ENCODE results near the gene SLC7A6OS. TPM values are rescaled to one million over a fixed set of nuclear protein-coding genes. Genes with fewer than 3 reads are reported as not detected.
"Not testable (repeated sequence)": the region's sequence is repeated elsewhere in the genome, so short reads cannot be mapped to it uniquely, and the experiment has no call there.

The SLC7A6OS gene
- polyA plus RNA-seq, 1 experiment, result 10.9 TPM

GRCh38 chr16:68290450-68290849 is 20.3 kb downstream of the SLC7A6OS start:
- no peak overlapping the region for H3K27ac ChIP-seq (ENCODE audit: low read depth, low read length)
- TF ChIP-seq CTCF (IDR thresholded peaks at IDR 0.05; ENCODE audit: low read depth, low read length), result no peak
- DNase-seq (ENCODE audit: low read depth, low spot score), result no peak
- no peak overlapping the region for H3K4me3 ChIP-seq (ENCODE audit: low read depth, low read length)
- no peaks in the 10 kb centered on the region for H3K9me3 ChIP-seq (ENCODE audit: control insufficient read depth, insufficient read depth, low read length)
- ChIA-PET POLR2A (no interaction called here), CTCF (interaction anchor here (0.8 to 2.4 kb wide), 3 partner anchors 26 to 38 kb away, joined by 3 to 8 read pairs (median 4); partner anchors contain the start of gene SLC7A6)
- no peaks in the 10 kb centered on the region for H3K27me3 ChIP-seq (ENCODE audit: control insufficient read depth, insufficient read depth, low read length)

GRCh38 chr16:68289621-68290329 is 21.0 kb downstream of the SLC7A6OS start:
- no peak for DNase-seq (ENCODE audit: low read depth, low spot score)
- TF ChIP-seq CTCF (IDR thresholded peaks at IDR 0.05; ENCODE audit: low read depth, low read length), result no peak
- Histone ChIP-seq H3K27me3 (ENCODE audit: control insufficient read depth, insufficient read depth, low read length) (no peaks in the 10 kb centered on the region), H3K4me3 (ENCODE audit: low read depth, low read length) (no peak overlapping the region), H3K27ac (ENCODE audit: low read depth, low read length) (no peak overlapping the region), H3K9me3 (ENCODE audit: control insufficient read depth, insufficient read depth, low read length) (no peaks in the 10 kb centered on the region)
- POLR2A ChIA-PET, result no interaction called here
- CTCF ChIA-PET, result interaction anchor here (0.8 to 2.4 kb wide), 4 partner anchors 26 to 39 kb away, joined by 3 to 8 read pairs (median 4); partner anchors contain the start of gene SLC7A6

- Histone ChIP-seq H3K27me3 (ENCODE audit: control insufficient read depth, insufficient read depth, low read length) (no peaks in the 10 kb centered on the region), H3K27ac (ENCODE audit: low read depth, low read length) (no peak overlapping the region), H3K4me3 (ENCODE audit: low read depth, low read length) (no peak overlapping the region), H3K9me3 (ENCODE audit: control insufficient read depth, insufficient read depth, low read length) (no peaks in the 10 kb centered on the region)
- no peak for TF ChIP-seq CTCF (IDR thresholded peaks at IDR 0.05; ENCODE audit: low read depth, low read length)
- DNase-seq (ENCODE audit: low read depth, low spot score), result no peak
- ChIA-PET CTCF (interaction anchor here (1.5 to 2.4 kb wide), 2 partner anchors 25 to 27 kb away, joined by 4 to 8 read pairs; partner anchors contain the start of gene SLC7A6), POLR2A (no interaction called here)
Measured at GRCh38 chr16:68289202-68289601, 21.5 kb downstream of the SLC7A6OS start.

GRCh38 chr16:68288796-68289195 is 21.9 kb downstream of the SLC7A6OS start:
- not testable (repeated sequence) for H3K27ac ChIP-seq (ENCODE audit: low read depth, low read length); H3K4me3 ChIP-seq (ENCODE audit: low read depth, low read length); H3K9me3 ChIP-seq (ENCODE audit: control insufficient read depth, insufficient read depth, low read length); DNase-seq (ENCODE audit: low read depth, low spot score); H3K27me3 ChIP-seq (ENCODE audit: control insufficient read depth, insufficient read depth, low read length)
- POLR2A ChIA-PET, result interaction anchor here (1.2 to 1.4 kb wide), 2 partner anchors 12 to 24 kb away, joined by 5 read pairs; partner anchors contain the start of gene SLC7A6
- CTCF ChIA-PET, result interaction anchor here (1.5 to 2.4 kb wide), 2 partner anchors 25 to 27 kb away, joined by 4 to 8 read pairs; partner anchors contain the start of gene SLC7A6

- Histone ChIP-seq H3K27me3 (ENCODE audit: control insufficient read depth, insufficient read depth, low read length) (no peaks in the 10 kb centered on the region), H3K27ac (ENCODE audit: low read depth, low read length) (no peak overlapping the region), H3K4me3 (ENCODE audit: low read depth, low read length) (no peak overlapping the region), H3K9me3 (ENCODE audit: control insufficient read depth, insufficient read depth, low read length) (no peaks in the 10 kb centered on the region)
- DNase-seq (ENCODE audit: low read depth, low spot score), result no peak
- ChIA-PET POLR2A (interaction anchor here (1.2 to 1.4 kb wide), 2 partner anchors 12 to 24 kb away, joined by 5 read pairs; partner anchors contain the start of gene SLC7A6), CTCF (interaction anchor here (0.9 to 1.5 kb wide), 2 partner anchors 24 to 41 kb away, joined by 3 to 4 read pairs; partner anchors contain the start of gene SLC7A6)
- TF ChIP-seq CTCF (IDR thresholded peaks at IDR 0.05; ENCODE audit: low read depth, low read length), result no peak
Measured at GRCh38 chr16:68288252-68288650, 22.5 kb downstream of the SLC7A6OS start.

Measured in AG04450 (cell line).